ENCODE measurements around the gene CDH22. TPM values are rescaled to one million over a fixed set of nuclear protein-coding genes. Genes with fewer than 3 reads are reported as not detected.

Gene CDH22
- total and polyA plus RNA-seq, 10 of the 15 experiments (the other 5 are each of a cell fraction or from before 2014, with no cell fraction given) = not detected

DNA sequence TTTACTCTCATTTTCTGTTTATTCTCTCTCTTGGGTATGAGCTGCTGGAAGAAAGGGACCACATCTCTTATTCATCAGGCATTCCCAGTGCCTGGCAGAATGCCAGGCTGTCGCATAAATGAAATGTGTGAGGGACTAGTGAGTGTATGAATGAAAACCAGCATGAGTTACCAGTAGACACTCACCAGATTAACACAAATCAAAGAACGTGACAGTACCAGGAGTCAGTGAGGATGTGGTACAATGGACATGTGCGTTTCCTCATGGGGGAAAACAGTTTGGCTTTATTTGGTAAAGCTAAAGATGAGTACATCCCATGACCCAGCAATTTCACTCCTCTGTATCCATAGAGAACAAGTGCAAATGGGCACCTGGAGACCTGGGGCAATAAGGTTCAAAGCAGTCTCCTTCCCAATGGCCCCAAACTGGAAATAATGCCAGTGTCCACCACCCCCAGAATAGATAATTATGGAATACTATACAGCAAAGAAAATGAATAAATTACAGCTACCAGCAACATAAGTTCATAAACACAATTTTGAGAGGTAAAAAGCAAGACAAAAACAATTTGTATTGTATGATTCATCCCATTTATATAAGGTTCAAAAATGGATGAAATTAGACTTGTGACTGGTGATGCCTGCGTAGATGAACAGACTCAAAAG, 93.3 kb downstream of the CDH22 start:
- Histone ChIP-seq H4K20me1 (ENCODE audit: control insufficient read depth, insufficient read depth) (no peaks in the 10 kb centered on the region; the same call in 1 of the 2 replicates), H3K27ac (ENCODE audit: control insufficient read depth, insufficient read depth) (no peak overlapping the region), H3K4me1 (ENCODE audit: control insufficient read depth, insufficient read depth, low read length) (no peaks in the 10 kb centered on the region), H3K4me2 (ENCODE audit: control insufficient read depth, insufficient read depth) (no peak overlapping the region), H3K36me3 (ENCODE audit: control insufficient read depth in 2 of 2, insufficient read depth in 2 of 2, low read length in 1 of 2) (no peaks in the 10 kb centered on the region), H3K4me3 (no peak overlapping the region), H3K27me3 (replicated peaks in 1 of 2; ENCODE audit: control insufficient read depth in 2 of 2, insufficient read depth in 2 of 2, low read length in 1 of 2) (no peaks in the 10 kb centered on the region; a peak in 2 of 4 replicates), H3K9ac (ENCODE audit: control insufficient read depth, insufficient read depth, low read length) (no peak overlapping the region), H3K79me2 (ENCODE audit: control insufficient read depth, insufficient read depth, low read length) (no peaks in the 10 kb centered on the region), H3K9me3 (replicated peaks; ENCODE audit: control insufficient read depth, insufficient read depth, low read length) (no peaks in the 10 kb centered on the region), H2AFZ (ENCODE audit: control insufficient read depth, low read depth, low read length) (no peak overlapping the region)
- ChIA-PET CTCF (no interaction called here), POLR2A (no interaction called here), RAD21 (ENCODE audit: unreplicated experiment) (no interaction called here), SMC1A (ENCODE audit: uncharacterized antibody, unreplicated experiment) (no interaction called here)
- intact Hi-C loops (cut with micrococcal nuclease; ENCODE audit: unreplicated experiment) = no loop called here
- no peak for DNase-seq (ENCODE audit: low read depth, low spot score)
- no TSS peak for BruUV-seq (replicated peaks)
- no peak for FAIRE-seq
- ATAC-seq = no peak
- TF ChIP-seq MLLT1 (IDR thresholded peaks at IDR 0.05) (no peak), EED (IDR thresholded peaks at IDR 0.05; ENCODE audit: low read depth) (no peak), USF2 (IDR thresholded peaks at IDR 0.05; ENCODE audit: borderline replicate concordance, low read depth, low read length) (no peak), MEF2A (IDR thresholded peaks at IDR 0.05; ENCODE audit: insufficient read depth, low read depth, low read length) (no peak)
- 26% methylated on average over 4 of the region's 4 CpGs for WGBS (ENCODE audit: insufficient coverage, insufficient replicate concordance, low lambda C conversion rate, missing lambda C conversion rate)
- in situ Hi-C loops (cut with MboI) = no loop called here

Measured in GM12878 (cell line).